ENCODE results near the gene LRRC51.

GRCh38 chr11:72139500-72139899, 58.9 kb downstream of the LRRC51 start:
- no peak for TF ChIP-seq CTCF (conservative IDR thresholded peaks at IDR 0.05 in 1 of 2, IDR thresholded peaks at IDR 0.05 in 1 of 2; ENCODE audit: low read depth in 1 of 2, low read length in 2 of 2)
- no peak for TF ChIP-seq EZH2 (IDR thresholded peaks at IDR 0.05; ENCODE audit: low read length, missing control alignments)
